NCI-H146 treated with DMSO at 0.1 percent for 48 hours (cell line): ENCODE measurements around the gene NR4A2.

Experiments
- DNase-seq: peaks from one replicate; lab custom pipeline; 2025; ENCODE audit not compliant: unreplicated experiment; lab: John Stamatoyannopoulos, UW

NR4A2 gene

GRCh38 chr2:156340804-156341451, 8.4 kb upstream of the NR4A2 start:
- DNase-seq = peak; percentile 70

GRCh38 chr2:156340377-156340776, 7.9 kb upstream of the NR4A2 start:
- no peak for DNase-seq

GRCh38 chr2:156339865-156340264, 7.3 kb upstream of the NR4A2 start:
- DNase-seq = no peak

GRCh38 chr2:156339110-156339847, 6.8 kb upstream of the NR4A2 start:
- peak; percentile 33 for DNase-seq

- no peak for DNase-seq
Observed at GRCh38 chr2:156338578-156338977, 6.1 kb upstream of the NR4A2 start.

GRCh38 chr2:156334496-156335478, 2.3 kb upstream of the NR4A2 start:
- DNase-seq = peak; percentile 59

- DNase-seq = peak; percentile 34
Observed at GRCh38 chr2:156333951-156334495, 1.5 kb upstream of the NR4A2 start.

GRCh38 chr2:156333274-156333950, 891 bp upstream of the NR4A2 start:
- no peak for DNase-seq

GRCh38 chr2:156332284-156332533, 312 bp downstream of the NR4A2 start:
- DNase-seq = peak; percentile 51

GRCh38 chr2:156331572-156332283, 793 bp downstream of the NR4A2 start:
- peak; percentile 16 for DNase-seq

GRCh38 chr2:156329927-156330726, 2.4 kb downstream of the NR4A2 start:
- no peak for DNase-seq

GRCh38 chr2:156329031-156329926, 3.2 kb downstream of the NR4A2 start:
- DNase-seq = no peak

- DNase-seq = no peak
Observed at GRCh38 chr2:156327835-156328695, 4.5 kb downstream of the NR4A2 start.

- no peak for DNase-seq
Observed at GRCh38 chr2:156326526-156327095, 5.9 kb downstream of the NR4A2 start.

- DNase-seq = no peak
Observed at GRCh38 chr2:156325688-156326525, 6.6 kb downstream of the NR4A2 start.

- no peak for DNase-seq
Observed at GRCh38 chr2:156323754-156324153, 8.8 kb downstream of the NR4A2 start.
